Gastrocnemius medialis (tissue), 4 donors: ENCODE data around the gene ALPL. TPM values are rescaled to one million over a fixed set of nuclear protein-coding genes. Genes with fewer than 3 reads are reported as not detected.

Experiments
- ATAC-seq, 2 donors: fragments of 150-250 bp; one replicate each; pipeline ENCODE4 v1.9.1; 2016
- DNase-seq, 2 donors: peaks; one replicate each; pipeline ENCODE4 v3.0.0-alpha.2; 2019
- H3K27ac ChIP-seq, 4 donors: fragments of 200-600 bp; sonication (generic); 1 replicate in 1 of 4; 2 replicates in 3 of 4; pipeline ENCODE4 v1.5.1; 2016 to 2018; ENCODE audit warnings: mild to moderate bottlenecking in 2 of 4, moderate library complexity in 1 of 4
- H3K27me3 ChIP-seq, 3 donors: fragments of 200-600 bp; sonication (generic) in 2 of 3; 1 replicate in 1 of 3; 2 replicates in 2 of 3; pipeline versions ENCODE4 v1.5.1 to v1.6.0; 2016 to 2019; ENCODE audit warnings: mild to moderate bottlenecking in 1 of 3, moderate library complexity in 1 of 3
- H3K36me3 ChIP-seq, 2 donors: fragments of 200-600 bp; sonication (generic) in 1 of 2; one replicate each; pipeline ENCODE4 v1.5.1; 2017 to 2018
- H3K4me1 ChIP-seq, 2 donors: fragments of 200-600 bp; sonication (generic) in 1 of 2; one replicate each; pipeline ENCODE4 v1.5.1; 2016 to 2017; ENCODE audit warnings: mild to moderate bottlenecking in 2 of 2
- H3K4me3 ChIP-seq, 4 donors: fragments of 200-600 bp; sonication (generic) in 3 of 4; 1 replicate in 1 of 4; 2 replicates in 3 of 4; pipeline ENCODE4 v1.5.1; 2016 to 2019; ENCODE audit warnings: mild to moderate bottlenecking in 2 of 4
- H3K9me3 ChIP-seq, 3 donors: fragments of 200-600 bp; sonication (generic) in 2 of 3; 1 replicate in 1 of 3; 2 replicates in 2 of 3; pipeline ENCODE4 v1.5.1; 2016 to 2019
- POLR2A ChIP-seq, 2 donors: fragments of 450-650 bp; IDR thresholded peaks; one replicate each; pipeline ENCODE4 v1.6.1; 2017; ENCODE audit warnings: antibody characterized with exemption in 2 of 2, mild to moderate bottlenecking in 2 of 2, moderate library complexity in 2 of 2
- in situ Hi-C, 4 donors: fragments of 200-750 bp; cut with MboI; loops; one replicate each; pipeline versions ENCODE4 v1.15.0 to v1.8.0; 2017; ENCODE audit warnings: low sequenced_read_pairs in 4 of 4
- intact Hi-C: fragments of 100-400 bp; cut with DNase I; formaldehyde crosslinking; loops from one replicate; pipeline ENCODE4 v1.15.1; 2023; ENCODE audit warnings: low total_unique reads
- total RNA-seq, 4 donors: library from RNA; depleted of rRNA; stranded (reverse); fragments of >200 nt; gene quantifications; one replicate each; pipeline versions ENCODE4 v1.1.0 to v1.2.3, GENCODE V29; 2016
- TF ChIP-seq, protein P1 (sequence below), 5 experiments: fragments of 450-650 bp in 3 of 5; fragments of 200-600 bp in 2 of 5; sonication (generic) in 2 of 5; IDR thresholded peaks in 4 of 5; conservative IDR thresholded peaks in 1 of 5; 1 replicate in 4 of 5; 2 replicates in 1 of 5; pipeline ENCODE4 v1.5.1; 2016 to 2019; ENCODE audit warnings: antibody characterized with exemption in 5 of 5, mild to moderate bottlenecking in 3 of 5, moderate library complexity in 3 of 5

Gene ALPL
- total RNA-seq, 4 donors from 2014 or later: 0.90 to 3.6 (median 2.2) TPM

DNA sequence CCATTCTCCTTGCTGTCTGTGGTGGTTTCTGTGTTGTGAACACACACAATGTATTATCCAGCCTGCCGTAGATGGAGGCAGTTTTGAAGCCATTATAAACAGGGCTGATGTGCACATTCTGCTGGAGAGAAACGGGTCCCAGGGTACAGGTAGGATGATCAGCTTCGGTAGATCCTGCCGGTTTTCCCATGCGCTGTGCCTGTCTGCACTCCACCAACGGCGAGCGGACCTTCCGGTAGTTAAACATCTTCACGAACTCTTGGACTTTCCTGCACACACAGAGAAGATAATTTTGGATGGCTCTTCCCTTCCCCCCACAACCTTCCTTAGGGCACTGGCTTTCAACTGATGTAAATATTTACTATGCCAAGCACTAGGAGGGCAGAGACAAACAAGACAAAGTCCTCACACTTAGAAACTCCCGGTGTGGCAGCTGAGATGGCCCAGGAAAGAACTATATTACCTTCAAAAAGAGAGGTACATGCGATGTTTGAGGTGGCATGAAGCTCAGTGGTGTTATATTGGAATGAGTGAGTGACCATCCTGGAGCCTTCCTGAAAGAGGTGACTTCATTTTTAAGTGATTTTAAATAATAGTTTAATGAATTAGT lies 41.7 kb downstream of the ALPL start:
- Histone ChIP-seq H3K4me3 (no peak overlapping the region), H3K36me3 (no peaks in the 10 kb centered on the region), H3K27ac (no peak overlapping the region), H3K4me1 (no peaks in the 10 kb centered on the region), H3K27me3 (peaks cover 4 to 8% (median 5%) of the 10 kb centered on the region in 3 donors), H3K9me3 (no peaks in the 10 kb centered on the region)
- in situ Hi-C loops: no loop called here
- no peak for DNase-seq
- TF ChIP-seq, protein P1, sequence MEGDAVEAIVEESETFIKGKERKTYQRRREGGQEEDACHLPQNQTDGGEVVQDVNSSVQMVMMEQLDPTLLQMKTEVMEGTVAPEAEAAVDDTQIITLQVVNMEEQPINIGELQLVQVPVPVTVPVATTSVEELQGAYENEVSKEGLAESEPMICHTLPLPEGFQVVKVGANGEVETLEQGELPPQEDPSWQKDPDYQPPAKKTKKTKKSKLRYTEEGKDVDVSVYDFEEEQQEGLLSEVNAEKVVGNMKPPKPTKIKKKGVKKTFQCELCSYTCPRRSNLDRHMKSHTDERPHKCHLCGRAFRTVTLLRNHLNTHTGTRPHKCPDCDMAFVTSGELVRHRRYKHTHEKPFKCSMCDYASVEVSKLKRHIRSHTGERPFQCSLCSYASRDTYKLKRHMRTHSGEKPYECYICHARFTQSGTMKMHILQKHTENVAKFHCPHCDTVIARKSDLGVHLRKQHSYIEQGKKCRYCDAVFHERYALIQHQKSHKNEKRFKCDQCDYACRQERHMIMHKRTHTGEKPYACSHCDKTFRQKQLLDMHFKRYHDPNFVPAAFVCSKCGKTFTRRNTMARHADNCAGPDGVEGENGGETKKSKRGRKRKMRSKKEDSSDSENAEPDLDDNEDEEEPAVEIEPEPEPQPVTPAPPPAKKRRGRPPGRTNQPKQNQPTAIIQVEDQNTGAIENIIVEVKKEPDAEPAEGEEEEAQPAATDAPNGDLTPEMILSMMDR (IDR thresholded peaks at IDR 0.05 in 4 of 5, conservative IDR thresholded peaks at IDR 0.05 in 1 of 5): no peak
- TF ChIP-seq POLR2A (IDR thresholded peaks at IDR 0.05): no peak
- no peak for ATAC-seq
- intact Hi-C loops: no loop called here

DNA sequence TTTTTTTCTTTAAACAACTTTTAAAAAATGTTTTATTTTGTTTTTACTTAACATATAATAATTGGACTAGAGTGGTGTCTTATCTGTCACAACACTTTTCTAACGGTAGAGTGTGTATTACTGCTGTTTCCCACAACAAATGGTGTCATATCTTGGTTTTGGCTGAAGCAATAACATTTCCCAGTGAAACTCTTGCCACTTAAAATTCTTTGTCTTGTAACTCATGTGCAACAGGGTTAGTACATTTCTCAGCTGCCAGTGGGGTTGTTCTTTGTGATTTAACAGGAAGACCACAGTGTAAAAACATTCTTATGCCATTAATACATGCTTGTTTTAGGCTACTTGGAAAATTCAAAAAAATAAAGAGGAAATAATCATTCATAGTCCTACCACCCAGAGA lies 43.5 kb downstream of the ALPL start:
- TF ChIP-seq POLR2A (IDR thresholded peaks at IDR 0.05): no peak
- TF ChIP-seq, protein P1 (IDR thresholded peaks at IDR 0.05 in 4 of 5, conservative IDR thresholded peaks at IDR 0.05 in 1 of 5): no peak
- Histone ChIP-seq H3K4me1 (no peaks in the 10 kb centered on the region), H3K4me3 (no peak overlapping the region), H3K36me3 (no peaks in the 10 kb centered on the region), H3K27me3 (peaks cover 4 to 8% (median 7%) of the 10 kb centered on the region in 3 donors), H3K9me3 (no peaks in the 10 kb centered on the region), H3K27ac (no peak overlapping the region)
- ATAC-seq: no peak
- in situ Hi-C loops (no loop called here), intact Hi-C loops (no loop called here)
- no peak for DNase-seq

DNA sequence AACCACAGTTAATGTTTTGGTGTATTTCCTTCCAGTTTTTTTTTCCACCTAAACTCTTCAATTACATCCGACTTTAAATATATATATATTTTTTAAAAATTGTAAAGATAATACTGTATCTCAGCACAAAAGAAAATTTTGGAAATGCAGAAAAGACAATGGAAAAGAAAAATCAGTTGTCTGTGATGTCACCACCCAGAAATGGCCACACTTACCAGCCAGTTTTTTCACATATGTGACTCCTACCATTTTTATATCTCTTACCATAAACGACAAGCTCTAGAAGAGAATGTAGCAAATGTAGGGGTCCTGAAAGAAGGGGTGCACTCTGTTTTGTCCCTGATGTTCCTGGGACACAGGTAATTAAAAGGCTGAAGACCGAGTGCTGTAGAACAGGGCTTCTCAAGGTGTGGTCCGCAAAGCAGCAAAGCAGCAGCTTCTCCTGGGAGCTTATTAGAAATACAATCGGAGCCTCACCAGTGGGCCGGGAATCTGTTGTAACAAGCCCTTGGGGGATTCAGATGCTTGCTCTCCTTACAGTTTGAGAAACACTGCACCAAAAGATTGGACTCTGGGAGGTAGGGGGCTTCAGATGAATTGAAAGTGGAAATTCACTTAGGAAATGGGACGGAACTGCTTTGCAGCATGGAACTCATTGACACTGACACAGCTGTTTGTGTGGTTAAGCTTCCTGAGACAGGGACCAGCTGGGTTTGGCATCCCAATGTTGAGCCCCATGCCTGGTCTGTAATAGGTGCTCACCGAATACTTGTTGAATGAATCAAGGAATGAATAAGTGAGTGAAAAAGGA lies 44.1 kb downstream of the ALPL start:
- Histone ChIP-seq H3K27me3 (peaks cover 4 to 12% (median 7%) of the 10 kb centered on the region in 3 donors), H3K9me3 (no peaks in the 10 kb centered on the region), H3K27ac (no peak overlapping the region), H3K36me3 (no peaks in the 10 kb centered on the region), H3K4me3 (no peak overlapping the region), H3K4me1 (no peaks in the 10 kb centered on the region)
- DNase-seq (no peak), ATAC-seq (no peak)
- intact Hi-C loops: no loop called here
- TF ChIP-seq, protein P1 (IDR thresholded peaks at IDR 0.05 in 4 of 5, conservative IDR thresholded peaks at IDR 0.05 in 1 of 5): no peak
- no peak for TF ChIP-seq POLR2A (IDR thresholded peaks at IDR 0.05)
- in situ Hi-C loops: no loop called here

DNA sequence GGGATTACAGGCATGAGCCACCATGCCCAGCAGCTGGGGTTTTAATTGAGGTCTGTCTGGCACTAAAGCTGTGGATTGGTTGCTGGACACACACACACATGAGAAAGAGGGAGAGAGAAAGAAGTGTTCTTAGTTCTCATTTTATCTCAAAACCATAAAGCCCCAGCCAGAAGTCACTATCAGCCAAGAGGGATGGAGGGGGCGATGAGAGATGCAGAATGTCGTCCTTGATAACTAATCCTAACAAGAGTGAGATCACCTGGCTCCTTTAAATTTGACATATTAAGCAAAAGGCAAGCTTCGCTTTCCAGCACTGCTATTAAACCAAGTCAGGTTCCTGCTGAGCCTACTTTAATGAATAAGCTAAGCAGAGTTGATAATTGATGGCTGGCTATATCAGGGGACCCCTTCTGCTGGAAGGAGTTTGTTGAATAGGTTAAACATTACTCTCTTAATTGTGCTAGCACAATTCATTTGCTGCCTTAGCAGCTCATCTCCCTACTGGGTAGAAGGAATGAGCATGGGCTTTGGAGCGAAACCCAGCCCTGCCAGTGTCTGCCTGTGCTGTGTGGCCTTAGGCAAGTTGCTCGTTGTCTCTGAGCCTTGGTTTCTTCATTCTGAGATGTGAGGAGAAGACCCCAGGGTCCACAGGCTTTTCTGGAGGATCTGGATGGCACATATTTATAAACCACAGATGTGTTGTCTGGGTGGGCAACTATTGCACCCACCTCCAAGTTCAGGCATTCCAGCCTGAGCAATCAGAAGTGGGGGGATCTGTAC lies 50.8 kb downstream of the ALPL start:
- H3K27me3 ChIP-seq: peaks cover 4 to 5% (median 4%) of the 10 kb centered on the region in 3 donors
- intact Hi-C loops: no loop called here
- H3K27ac ChIP-seq: no peak overlapping the region
- H3K36me3 ChIP-seq: no peaks in the 10 kb centered on the region
- DNase-seq: no peak
- no peak overlapping the region for H3K4me3 ChIP-seq
- no peaks in the 10 kb centered on the region for H3K4me1 ChIP-seq
- TF ChIP-seq, protein P1 (IDR thresholded peaks at IDR 0.05 in 4 of 5, conservative IDR thresholded peaks at IDR 0.05 in 1 of 5): no peak
- no peak for TF ChIP-seq POLR2A (IDR thresholded peaks at IDR 0.05)
- no peak for ATAC-seq
- no peaks in the 10 kb centered on the region for H3K9me3 ChIP-seq
- in situ Hi-C loops: no loop called here
